Transverse colon (tissue), 4 donors: Measurements from ENCODE around the gene CMTM7.

Source experiments
- EP300 ChIP-seq: sonication (generic); formaldehyde crosslinking; IDR thresholded peaks from one replicate; pipeline ENCODE4 v1.6.1; 2017; ENCODE audit warnings: antibody characterized with exemption, low read depth
- POLR2A ChIP-seq: fragments of 450-650 bp; IDR thresholded peaks from one replicate; pipeline ENCODE4 v1.6.1; 2016; ENCODE audit warnings: antibody characterized with exemption, mild to moderate bottlenecking, moderate library complexity
- POLR2AphosphoS5 ChIP-seq, 3 donors: sonication (generic); formaldehyde crosslinking; IDR thresholded peaks; one replicate each; pipeline ENCODE4 v1.6.1; 2016; ENCODE audit warnings: antibody characterized with exemption in 3 of 3
- TF ChIP-seq, protein P1 (sequence below), 5 experiments: fragments of 200-600 bp in 3 of 5; fragments of 450-650 bp in 2 of 5; sonication (generic) in 3 of 5; IDR thresholded peaks; 1 replicate in 2 of 5; 2 replicates in 3 of 5; pipeline ENCODE4 v1.5.1; 2016 to 2017; ENCODE audit warnings: antibody characterized with exemption in 5 of 5, inconsistent platforms in 3 of 5, mild to moderate bottlenecking in 2 of 5, moderate library complexity in 1 of 5

DNA sequence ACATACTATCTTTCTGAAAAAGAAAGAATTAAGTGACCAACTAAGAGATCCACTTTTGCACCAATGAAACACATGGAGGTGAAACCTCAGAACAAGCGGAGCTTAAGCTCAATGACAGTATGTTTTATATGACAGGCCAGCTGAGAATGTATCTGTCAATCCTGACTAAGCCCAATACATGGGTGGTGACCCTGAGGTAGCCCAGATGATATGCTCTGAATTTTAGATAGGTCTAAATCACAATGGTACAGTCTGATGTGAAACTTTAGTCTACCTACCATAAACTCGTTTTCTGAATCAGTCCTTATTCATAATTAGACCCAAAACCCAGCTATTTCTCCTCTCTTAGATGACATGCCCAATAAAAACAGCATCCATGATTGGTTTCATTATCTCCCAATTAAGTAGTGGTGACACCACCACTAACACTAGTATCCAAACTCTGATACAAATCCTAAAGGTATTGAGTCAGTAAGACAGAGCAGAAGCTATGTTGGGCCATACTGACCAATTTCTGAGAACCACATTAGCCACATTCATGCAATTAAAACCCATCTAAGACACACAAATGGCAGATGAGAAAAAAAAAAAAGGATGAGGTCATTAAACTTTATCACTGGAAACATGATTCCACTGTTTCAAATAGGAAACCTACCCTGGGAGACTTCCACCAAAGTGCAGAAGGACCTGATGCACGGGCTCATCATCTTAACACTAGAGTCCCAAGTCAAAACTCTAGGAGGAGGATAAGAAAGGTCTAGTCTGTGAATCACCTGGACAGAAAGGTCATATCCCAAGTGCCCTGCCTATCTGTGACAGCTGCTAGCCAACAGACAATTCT lies 90.4 kb downstream of the CMTM7 start:
- TF ChIP-seq, protein P1, sequence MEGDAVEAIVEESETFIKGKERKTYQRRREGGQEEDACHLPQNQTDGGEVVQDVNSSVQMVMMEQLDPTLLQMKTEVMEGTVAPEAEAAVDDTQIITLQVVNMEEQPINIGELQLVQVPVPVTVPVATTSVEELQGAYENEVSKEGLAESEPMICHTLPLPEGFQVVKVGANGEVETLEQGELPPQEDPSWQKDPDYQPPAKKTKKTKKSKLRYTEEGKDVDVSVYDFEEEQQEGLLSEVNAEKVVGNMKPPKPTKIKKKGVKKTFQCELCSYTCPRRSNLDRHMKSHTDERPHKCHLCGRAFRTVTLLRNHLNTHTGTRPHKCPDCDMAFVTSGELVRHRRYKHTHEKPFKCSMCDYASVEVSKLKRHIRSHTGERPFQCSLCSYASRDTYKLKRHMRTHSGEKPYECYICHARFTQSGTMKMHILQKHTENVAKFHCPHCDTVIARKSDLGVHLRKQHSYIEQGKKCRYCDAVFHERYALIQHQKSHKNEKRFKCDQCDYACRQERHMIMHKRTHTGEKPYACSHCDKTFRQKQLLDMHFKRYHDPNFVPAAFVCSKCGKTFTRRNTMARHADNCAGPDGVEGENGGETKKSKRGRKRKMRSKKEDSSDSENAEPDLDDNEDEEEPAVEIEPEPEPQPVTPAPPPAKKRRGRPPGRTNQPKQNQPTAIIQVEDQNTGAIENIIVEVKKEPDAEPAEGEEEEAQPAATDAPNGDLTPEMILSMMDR (IDR thresholded peaks at IDR 0.05) = no peak
- TF ChIP-seq POLR2AphosphoS5 (IDR thresholded peaks at IDR 0.05) (no peak), POLR2A (no peak), EP300 (no peak)
